Thymus (tissue), 11 donors: ENCODE measurements around the gene NLRC5. TPM values are rescaled to one million over a fixed set of nuclear protein-coding genes. Genes with fewer than 3 reads are reported as not detected.
"Not testable (repeated sequence)": the region's sequence is repeated elsewhere in the genome, so short reads cannot be mapped to it uniquely, and the experiment has no call there.

Source experiments
- DNase-seq, 9 donors: peaks; one replicate each; pipeline ENCODE4 v3.0.0-alpha.2; 2013; ENCODE audit warnings: low spot score in 9 of 9, low read depth in 6 of 9, missing footprints in 1 of 9
- H3K27ac ChIP-seq, 2 donors: one replicate each; pipeline ENCODE4 v1.5.1; 2013; ENCODE audit warnings: control low read depth in 1 of 2, low read depth in 1 of 2, low read length in 1 of 2, mild to moderate bottlenecking in 1 of 2, moderate library complexity in 1 of 2
- H3K27me3 ChIP-seq, 2 donors: one replicate each; pipeline ENCODE4 v1.5.1; 2013; ENCODE audit warnings: low read length in 1 of 2; ENCODE audit not compliant: control insufficient read depth in 2 of 2, insufficient read depth in 1 of 2
- H3K36me3 ChIP-seq, 2 donors: one replicate each; pipeline ENCODE4 v1.5.1; 2013; ENCODE audit warnings: low read length in 1 of 2, mild to moderate bottlenecking in 1 of 2, moderate library complexity in 1 of 2; ENCODE audit not compliant: control insufficient read depth in 2 of 2, insufficient read depth in 2 of 2
- H3K4me1 ChIP-seq, 2 donors: one replicate each; pipeline ENCODE4 v1.5.1; 2013; ENCODE audit warnings: low read length in 2 of 2; ENCODE audit not compliant: control insufficient read depth in 2 of 2, insufficient read depth in 2 of 2
- H3K4me3 ChIP-seq, 2 donors: one replicate each; pipeline ENCODE4 v1.5.1; 2013; ENCODE audit warnings: low read length in 2 of 2, control low read depth in 1 of 2, mild to moderate bottlenecking in 1 of 2
- H3K9me3 ChIP-seq, 2 donors: one replicate each; pipeline ENCODE4 v1.5.1; 2013; ENCODE audit warnings: low read length in 1 of 2, mild to moderate bottlenecking in 1 of 2; ENCODE audit not compliant: control insufficient read depth in 2 of 2, insufficient read depth in 1 of 2
- WGBS: extraction: QIAGEN DNeasy Blood & Tissue Kit; methylation state at CpG from one replicate; pipeline ENCODE4 v1.1.7; 2013; 5-methylcytosine and 5-hydroxymethylcytosine counted together
- polyA plus RNA-seq: library from polyadenylated mRNA; stranded (reverse); fragments of 200-250 nt; gene quantifications from one replicate; pipeline ENCODE4 v1.2.3, GENCODE V29; 2013
- total RNA-seq: library from RNA; stranded (reverse); fragments of 120-200 nt; gene quantifications from one replicate; pipeline ENCODE4 v1.2.4, GENCODE V29; 2013
- donor health status: healthy.

The NLRC5 gene
- total and polyA plus RNA-seq, 2 donors, result 23.3 to 63.9 TPM

DNA sequence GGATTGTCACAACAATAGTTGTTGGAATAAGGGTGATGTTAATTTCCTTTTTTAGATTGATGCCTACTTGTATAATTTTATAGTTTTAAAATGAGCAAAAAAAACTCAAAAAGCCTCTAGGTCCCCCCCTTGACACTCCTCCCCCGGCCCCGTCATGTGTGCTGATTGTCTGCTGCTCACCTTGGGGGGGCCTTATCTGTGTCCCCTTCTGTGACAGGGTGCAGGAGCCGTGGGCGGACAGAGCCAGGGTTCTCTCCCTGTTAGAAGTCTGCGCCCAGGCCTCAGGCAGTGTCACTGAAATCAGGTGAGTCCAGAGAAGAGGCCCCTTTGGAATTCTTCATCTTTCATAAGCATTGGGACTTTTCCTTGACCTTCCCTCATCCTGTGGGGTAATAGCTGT, 75.6 kb downstream of the NLRC5 start:
- Histone ChIP-seq H3K4me3 (no peak overlapping the region), H3K27me3 (no peaks in the 10 kb centered on the region), H3K27ac (no peak overlapping the region), H3K36me3 (peaks cover 7 to 9% of the 10 kb centered on the region in 2 donors), H3K9me3 (no peaks in the 10 kb centered on the region), H3K4me1 (no peaks in the 10 kb centered on the region)
- WGBS, result 98% methylated on average over 5 of the region's 5 CpGs
- DNase-seq, result no peak

DNA sequence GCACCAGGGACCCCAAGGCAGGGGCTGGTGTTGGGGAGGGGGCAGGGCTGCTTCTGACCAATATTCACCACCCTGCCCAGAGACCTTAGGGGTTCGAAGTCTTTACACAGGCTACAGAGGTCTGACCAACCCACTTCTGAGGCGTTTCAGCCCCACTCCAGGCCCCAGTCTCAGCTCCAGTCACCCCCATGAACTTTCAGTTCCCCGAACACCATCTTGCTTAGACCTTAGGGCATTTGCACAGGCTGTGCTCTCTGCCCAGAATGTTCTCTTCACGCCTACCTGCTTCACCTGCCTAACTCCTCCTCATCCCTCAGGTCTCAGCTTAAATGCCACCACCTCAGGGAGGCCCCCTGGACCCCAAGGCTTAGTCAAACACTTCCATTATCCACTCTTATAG, 77.3 kb downstream of the NLRC5 start:
- H3K9me3 ChIP-seq, result no peaks in the 10 kb centered on the region
- H3K4me3 ChIP-seq, result no peak overlapping the region
- no peak for DNase-seq
- 98% methylated on average over 4 of the region's 4 CpGs for WGBS
- no peak overlapping the region for H3K27ac ChIP-seq
- H3K36me3 ChIP-seq, result peaks cover 3 to 7% of the 10 kb centered on the region in 2 donors
- no peaks in the 10 kb centered on the region for H3K27me3 ChIP-seq
- no peaks in the 10 kb centered on the region for H3K4me1 ChIP-seq

DNA sequence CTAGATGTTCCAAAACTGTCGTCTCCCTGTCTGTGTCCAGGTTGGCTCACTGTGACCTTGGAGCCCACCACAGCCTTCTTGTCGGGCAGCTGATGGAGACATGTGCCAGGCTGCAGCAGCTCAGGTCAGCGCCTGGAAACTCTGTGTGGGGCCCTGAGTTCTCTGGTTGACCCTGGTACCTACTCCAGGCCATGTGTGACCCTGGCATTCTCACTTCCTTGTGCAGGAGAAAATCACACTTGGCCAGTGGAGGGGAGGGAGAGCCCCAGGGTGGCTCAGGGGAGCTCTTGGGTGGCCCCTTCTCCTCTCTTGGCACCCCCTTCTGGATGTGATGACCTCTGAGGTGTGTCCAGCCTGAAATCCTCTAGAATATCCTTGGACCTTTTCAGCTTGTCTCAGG, 78.0 kb downstream of the NLRC5 start:
- Histone ChIP-seq H3K4me1 (no peaks in the 10 kb centered on the region), H3K27me3 (no peaks in the 10 kb centered on the region), H3K9me3 (no peaks in the 10 kb centered on the region), H3K27ac (no peak overlapping the region), H3K36me3 (peaks cover 3 to 4% of the 10 kb centered on the region in 2 donors), H3K4me3 (no peak overlapping the region)
- DNase-seq, result no peak
- WGBS, result 95% methylated on average over 3 of the region's 3 CpGs

DNA sequence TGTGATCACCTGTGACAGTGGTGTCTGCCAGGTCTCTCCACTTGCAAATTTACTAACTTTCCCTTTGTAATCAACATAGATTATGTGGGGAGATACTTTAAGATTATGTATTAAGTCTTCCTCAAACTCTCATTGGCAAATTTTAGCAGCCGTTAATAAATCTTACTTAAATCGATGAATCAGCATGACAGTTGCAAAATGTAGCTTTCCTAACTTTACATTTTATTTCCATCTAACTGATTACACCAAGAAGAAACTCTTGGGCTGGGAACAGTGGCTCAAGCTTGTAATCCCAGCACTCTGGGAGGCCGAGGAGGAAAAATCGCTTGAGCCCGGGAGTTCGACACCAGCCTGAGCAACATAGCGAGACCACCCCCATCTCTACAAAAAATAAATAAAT, 79.7 kb downstream of the NLRC5 start:
- 98% methylated on average over 7 of the region's 7 CpGs for WGBS
- Histone ChIP-seq H3K36me3 (peaks cover 3 to 4% of the 10 kb centered on the region in 2 donors), H3K9me3 (no peaks in the 10 kb centered on the region)

DNA sequence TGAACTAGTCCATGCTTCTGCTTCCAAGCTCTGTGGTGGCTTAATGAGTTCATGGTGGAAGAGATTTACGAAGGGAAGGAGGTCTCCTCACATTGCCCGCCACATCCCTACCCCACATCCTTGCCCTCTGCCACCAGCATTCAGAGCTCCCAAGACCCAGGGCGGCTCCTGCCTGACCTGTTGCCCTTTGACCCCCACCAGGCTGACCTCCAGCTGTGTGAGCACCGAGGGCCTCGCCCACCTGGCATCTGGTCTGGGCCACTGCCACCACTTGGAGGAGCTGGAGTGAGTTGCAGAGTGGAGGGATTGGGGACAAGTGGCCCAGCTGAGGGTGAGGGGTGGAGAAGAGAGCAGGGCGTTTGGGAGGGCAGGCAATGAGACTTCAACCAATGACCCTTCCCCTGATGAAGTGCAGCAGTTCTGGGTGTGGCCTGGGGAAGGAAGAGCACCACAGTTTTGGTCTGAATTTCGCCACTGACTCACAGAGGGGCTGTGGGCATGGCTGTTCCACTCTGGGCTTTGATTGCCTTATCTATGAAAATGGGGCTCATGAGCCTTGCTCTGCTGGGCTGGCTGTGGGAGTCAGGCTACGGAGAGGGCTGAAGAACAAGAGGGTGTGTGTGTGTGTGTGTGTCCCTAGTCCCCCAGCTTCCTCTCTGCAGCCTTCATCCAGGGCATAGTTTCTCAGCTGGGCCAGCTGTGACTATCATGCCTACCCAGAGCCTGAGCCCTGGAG, 80.4 kb downstream of the NLRC5 start:
- H3K4me1 ChIP-seq, result no peaks in the 10 kb centered on the region
- H3K27ac ChIP-seq, result no peak overlapping the region
- peaks cover 3 to 11% of the 10 kb centered on the region in 2 donors for H3K36me3 ChIP-seq
- no peak for DNase-seq
- WGBS, result 96% methylated on average over 8 of the region's 8 CpGs
- H3K4me3 ChIP-seq, result no peak overlapping the region
- no peaks in the 10 kb centered on the region for H3K27me3 ChIP-seq
- H3K9me3 ChIP-seq, result no peaks in the 10 kb centered on the region

More for the DNA sequence above, 79.7 kb downstream of the NLRC5 start:
- Histone ChIP-seq H3K4me3 (no peak overlapping the region), H3K4me1 (no peaks in the 10 kb centered on the region), H3K27me3 (no peaks in the 10 kb centered on the region), H3K27ac (no peak overlapping the region)
- DNase-seq, result no peak

DNA sequence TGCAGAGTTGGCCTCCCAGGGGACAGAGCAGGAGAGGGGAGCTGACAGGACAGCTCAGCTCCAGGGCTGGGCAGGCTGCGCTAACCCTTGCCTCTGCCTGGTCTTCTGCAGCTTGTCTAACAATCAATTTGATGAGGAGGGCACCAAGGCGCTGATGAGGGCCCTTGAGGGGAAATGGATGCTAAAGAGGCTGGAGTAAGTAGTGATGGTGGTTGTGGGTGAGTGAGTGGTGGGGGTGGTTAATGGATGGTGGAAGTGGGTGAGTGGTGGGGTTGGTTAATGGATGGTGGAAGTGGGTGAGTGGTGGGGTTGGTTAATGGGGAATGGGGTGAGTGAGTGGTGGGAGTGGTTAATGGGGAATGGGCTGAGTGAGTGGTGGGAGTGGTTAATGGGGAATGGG, 81.1 kb downstream of the NLRC5 start:
- H3K4me3 ChIP-seq, result no peak overlapping the region
- no peaks in the 10 kb centered on the region for H3K27me3 ChIP-seq
- H3K4me1 ChIP-seq, result no peaks in the 10 kb centered on the region
- DNase-seq, result no peak
- H3K27ac ChIP-seq, result no peak overlapping the region
- no peaks in the 10 kb centered on the region for H3K9me3 ChIP-seq
- peaks cover 3 to 11% of the 10 kb centered on the region in 2 donors for H3K36me3 ChIP-seq
- 99% methylated on average over 2 of the region's 2 CpGs for WGBS

DNA sequence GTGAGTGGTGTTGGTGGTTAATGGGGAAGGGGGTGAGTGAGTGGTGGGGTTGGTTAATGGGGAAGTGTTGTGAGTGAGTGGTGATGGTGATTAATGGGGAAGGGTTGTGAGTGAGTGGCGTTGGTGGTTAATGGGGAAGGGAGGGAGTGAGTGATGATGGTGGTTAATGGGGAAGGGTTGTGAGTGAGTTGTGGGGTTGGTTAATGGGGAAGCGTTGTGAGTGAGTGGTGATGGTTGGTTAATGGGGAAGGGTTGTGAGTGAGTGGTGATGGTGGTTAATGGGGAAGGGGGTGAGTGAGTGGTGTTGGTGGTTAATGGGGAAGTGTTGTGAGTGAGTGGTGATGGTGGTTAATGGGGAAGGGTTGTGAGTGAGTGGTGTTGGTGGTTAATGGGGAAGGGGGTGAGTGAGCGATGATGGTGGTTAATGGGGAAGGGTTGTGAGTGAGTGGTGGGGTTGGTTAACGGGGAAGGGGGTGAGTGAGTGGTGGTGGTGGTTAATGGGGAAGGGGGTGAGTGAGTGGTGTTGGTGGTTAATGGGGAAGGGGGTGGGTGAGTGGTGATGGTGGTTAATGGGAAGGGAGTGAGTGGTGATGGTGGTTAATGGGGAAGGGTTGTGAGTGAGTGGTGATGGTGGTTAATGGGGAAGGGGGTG, 81.8 kb downstream of the NLRC5 start:
- not testable (repeated sequence) for DNase-seq, H3K27me3 ChIP-seq, H3K4me3 ChIP-seq, H3K27ac ChIP-seq, H3K9me3 ChIP-seq, H3K4me1 ChIP-seq
- H3K36me3 ChIP-seq, result peaks cover 3 to 11% of the 10 kb centered on the region in 2 donors
- WGBS, result 95% methylated on average over 4 of the region's 4 CpGs

DNA sequence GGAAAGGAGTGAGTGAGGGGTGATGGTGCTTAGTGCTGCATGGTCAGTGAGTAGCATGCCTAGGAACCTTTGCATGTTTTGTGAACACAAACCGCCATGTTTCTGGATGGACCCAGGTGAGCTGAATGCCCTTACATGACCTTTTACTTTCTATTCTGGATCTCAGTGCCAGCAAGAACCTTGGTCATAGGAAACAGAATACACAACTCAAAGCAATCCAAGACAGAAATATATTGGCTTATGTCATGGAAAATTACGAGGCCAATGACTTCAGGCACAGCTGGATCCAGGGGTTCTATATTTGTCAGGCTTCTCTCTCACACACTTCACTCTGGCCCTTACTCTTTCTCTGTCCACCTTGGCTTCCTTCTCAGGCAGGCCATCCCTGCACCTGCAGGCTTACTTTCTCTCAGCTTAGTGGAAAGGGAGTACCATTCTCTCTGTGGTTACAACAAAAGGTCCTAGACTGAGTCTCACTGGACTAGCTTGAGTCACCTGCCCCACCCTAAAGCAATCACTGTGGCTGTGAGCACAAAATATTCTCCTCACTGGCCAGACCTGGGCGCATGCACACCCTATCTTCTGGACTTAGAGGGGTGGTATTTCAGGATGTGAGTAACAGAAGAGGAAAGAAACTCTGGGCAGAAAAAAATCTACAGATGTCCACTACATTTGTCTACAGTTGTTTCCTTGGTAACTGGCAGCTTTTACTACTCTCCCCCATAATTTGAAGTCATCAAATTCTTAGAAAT, 82.7 kb downstream of the NLRC5 start:
- Histone ChIP-seq H3K27ac (peak overlapping the region in 1 of 2 donors; percentile 4), H3K36me3 (peaks cover 3 to 12% of the 10 kb centered on the region in 2 donors)
- DNase-seq, result no peak

More for the DNA sequence above, 82.7 kb downstream of the NLRC5 start:
- Histone ChIP-seq H3K4me3 (no peak overlapping the region), H3K4me1 (no peaks in the 10 kb centered on the region), H3K27me3 (no peaks in the 10 kb centered on the region), H3K9me3 (no peaks in the 10 kb centered on the region)
- WGBS, result 93% methylated on average over 3 of the region's 3 CpGs
